K562 (cell line): ENCODE results near the gene HOXB3. TPM values are rescaled to one million over a fixed set of nuclear protein-coding genes. Genes with fewer than 3 reads are reported as not detected.

ENCODE experiments used
- CBX1 ChIP-seq: sonication (generic); IDR thresholded peaks from 2 replicates; pipeline ENCODE4 v1.6.1; 2016; ENCODE audit warnings: antibody characterized with exemption, low read depth, mild to moderate bottlenecking
- FOXA1 ChIP-seq: fragments of 450-650 bp; IDR thresholded peaks from 2 replicates; pipeline ENCODE4 v1.6.1; 2016; ENCODE audit warnings: mild to moderate bottlenecking, borderline replicate concordance
- HINFP ChIP-seq: fragments of 450-650 bp; conservative IDR thresholded peaks from 2 replicates; pipeline ENCODE4 v1.6.1; 2016; ENCODE audit warnings: missing genetic modification characterization, low read depth, mild to moderate bottlenecking, control low read depth, missing compliant biosample characterization
- LEF1 ChIP-seq: fragments of 450-650 bp; IDR thresholded peaks from 2 replicates; pipeline ENCODE4 v1.6.1; 2016; ENCODE audit warnings: mild to moderate bottlenecking
- MCM2 ChIP-seq: fragments of 450-650 bp; IDR thresholded peaks from 2 replicates; pipeline ENCODE4 v1.6.1; 2017; ENCODE audit warnings: low read depth, mild to moderate bottlenecking
- MTA3 ChIP-seq: fragments of 450-650 bp; formaldehyde crosslinking; IDR thresholded peaks from 2 replicates; pipeline ENCODE4 v1.6.1; 2017; ENCODE audit warnings: mild to moderate bottlenecking, borderline replicate concordance
- PHF8 ChIP-seq: fragments of 200-600 bp; sonication (generic); IDR thresholded peaks from 2 replicates; pipeline ENCODE4 v1.6.1; 2012; ENCODE audit warnings: mixed run types, mild to moderate bottlenecking, inconsistent platforms, low read length, moderate library complexity, borderline replicate concordance
- RAD21 ChIP-seq, 2 experiments: fragments of 250-450 bp in 1 of 2; fragments of 450-650 bp in 1 of 2; sonication (Bioruptor Pico) in 1 of 2; formaldehyde crosslinking in 1 of 2; IDR thresholded peaks in 1 of 2; conservative IDR thresholded peaks in 1 of 2; 2 replicates each; pipeline versions ENCODE4 v1.4.0 to v1.8.0; 2020 to 2022; ENCODE audit warnings: mild to moderate bottlenecking in 2 of 2, moderate library complexity in 1 of 2
- SNIP1 ChIP-seq: fragments of 450-650 bp; IDR thresholded peaks from 2 replicates; pipeline ENCODE4 v1.7.1; 2017; ENCODE audit warnings: low read depth, mild to moderate bottlenecking
- VEZF1 ChIP-seq: fragments of 200-800 bp; sonication (Bioruptor generic); IDR thresholded peaks from 2 replicates; pipeline ENCODE4 v1.6.1; 2017; ENCODE audit warnings: missing genetic modification characterization, missing compliant biosample characterization
- ZNF184 ChIP-seq: sonication (generic); formaldehyde crosslinking; IDR thresholded peaks from 2 replicates; pipeline ENCODE4 v1.5.0; 2020; ENCODE audit warnings: missing genetic modification reagents
- ZNF212 ChIP-seq: fragments of 450-650 bp; formaldehyde crosslinking; IDR thresholded peaks from 2 replicates; pipeline ENCODE4 v1.4.0; 2020; ENCODE audit warnings: mild to moderate bottlenecking
- ZNF316 ChIP-seq: fragments of 450-650 bp; IDR thresholded peaks from 2 replicates; pipeline ENCODE4 v1.6.1; 2016
- ZNF395 ChIP-seq: fragments of 200-800 bp; sonication (Bioruptor generic); IDR thresholded peaks from 2 replicates; pipeline ENCODE4 v1.6.1; 2017; ENCODE audit warnings: missing genetic modification characterization, missing compliant biosample characterization
- ZNF592 ChIP-seq: fragments of 450-650 bp; IDR thresholded peaks from 2 replicates; pipeline ENCODE4 v1.6.1; 2017; ENCODE audit warnings: antibody characterized with exemption, mild to moderate bottlenecking
- ZNF655 ChIP-seq: fragments of 250-450 bp; sonication (Bioruptor Pico); IDR thresholded peaks from 2 replicates; pipeline ENCODE4 v1.5.0; 2021
- ZNF75A ChIP-seq: fragments of 450-650 bp; formaldehyde crosslinking; IDR thresholded peaks from 2 replicates; pipeline ENCODE4 v1.4.0; 2020; ENCODE audit warnings: mild to moderate bottlenecking
- polyA plus RNA-seq, 8 experiments: library from polyadenylated mRNA; depleted of rRNA in 4 of 8; stranded (reverse) in 5 of 8; unstranded in 3 of 8; fragments of >200 nt; fragmentation: Nextera tagmentation in 2 of 8; fragmentation: Illumina TruSeq in 1 of 8; extraction: Ambion mirVana in 2 of 8; extraction: Trizol in 1 of 8; gene quantifications; 2 replicates each; pipeline versions ENCODE4 v1.2.1 to v1.2.3, GENCODE V29; 2011 to 2014; ENCODE audit warnings: inconsistent platforms in 1 of 8, missing spikeins in 1 of 8
- total RNA-seq, 7 experiments: library from RNA; depleted of rRNA in 6 of 7; stranded (reverse); fragments of >200 nt in 6 of 7; fragmentation: Illumina TruSeq in 2 of 7; extraction: Trizol in 2 of 7; gene quantifications; 2 replicates each; pipeline versions ENCODE4 v1.2.1 to v1.2.3, GENCODE V29; 2011 to 2021; ENCODE audit warnings: low replicate concordance in 1 of 7

The HOXB3 gene
- total and polyA plus RNA-seq, 9 of the 15 experiments (the other 6 are each of a cell fraction or from before 2014, with no cell fraction given), result 2.4 to 41.3 (median 20.2) TPM

GRCh38 chr17:48546924-48547807, 42.9 kb downstream of the HOXB3 start (continued):
- TF ChIP-seq ZNF592 (peak; percentile 69; the same call in 1 of the 2 replicates), PHF8 (peak; percentile 25; the same call in 1 of the 2 replicates), LEF1 (peak; percentile 76), ZNF184 (CRISPR knock-in tag) (no peak), ZNF655 (CRISPR knock-in tag) (no peak), ZNF212 (CRISPR knock-in tag) (peak; percentile 87; the same call in 1 of the 2 replicates), MCM2 (no peak), VEZF1 (CRISPR knock-in tag) (peak; percentile 87), SNIP1 (no peak), CBX1 (no peak), ZNF395 (CRISPR knock-in tag) (no peak; the same call in 1 of the 2 replicates), ZNF75A (CRISPR knock-in tag) (no peak), ZNF316 (no peak), RAD21 (CRISPR knock-in tag; conservative IDR thresholded peaks at IDR 0.05 in 1 of 2, IDR thresholded peaks at IDR 0.05 in 1 of 2) (peak in 1 of 2 experiments; percentile 22; a peak in 1 of 4 replicates), HINFP (tag) (no peak), MTA3 (peak; percentile 72; the same call in 1 of the 2 replicates), FOXA1 (no peak)
